HepG2 (cell line): ENCODE measurements around the gene TCERG1L. TPM values are rescaled to one million over a fixed set of nuclear protein-coding genes. Genes with fewer than 3 reads are reported as not detected.

Source experiments
- ATAC-seq: fragments of 200-7000 bp; cut with Tn5 transposase; 3 replicates; pipeline ENCODE4 v1.9.1; 2020; ENCODE audit warnings: mild to moderate bottlenecking, moderate library complexity
- BruUV-seq: library from RNA; stranded (reverse); fragments of 400-500 nt; replicated peaks from 2 replicates; lab custom pipeline; 2021; lab: Mats Ljungman, UMichigan
- CTCF ChIA-PET: fragments of 300-600 bp; formaldehyde crosslinking; extraction: SDS; loops from one replicate; lab custom pipeline; 2021; ENCODE audit warnings: low total read pairs, inconsistent platforms, low intra/inter-chr PET ratio; lab: Yijun Ruan, JAX
- POLR2A ChIA-PET: fragments of 350-600 bp; sonication (Branson Sonifier 250); formaldehyde crosslinking; loops from one replicate; lab custom pipeline; 2020; ENCODE audit warnings: antibody characterized with exemption, inconsistent platforms; lab: Yijun Ruan, JAX
- DNase-seq: peaks from one replicate; pipeline ENCODE4 v3.0.0-alpha.2; 2015; ENCODE audit warnings: low spot score
- FAIRE-seq: peaks from 3 replicates; lab custom pipeline; 2011; peaks lifted over from hg19 to GRCh38; lab: Jason Lieb, UNC
- H2AFZ ChIP-seq: one replicate; pipeline ENCODE4 v1.6.1; 2011; ENCODE audit warnings: low read length, inconsistent platforms
- H3K27ac ChIP-seq: fragments of 300-600 bp; 3 replicates; pipeline ENCODE4 v1.8.0; 2011; ENCODE audit warnings: mixed run types, mild to moderate bottlenecking, mixed read lengths, low read length, inconsistent platforms; ENCODE audit not compliant: insufficient read depth; ENCODE audit errors: extremely low read length
- H3K27me3 ChIP-seq, 2 experiments: fragments of 200-600 bp in 1 of 2; 2 replicates in 1 of 2; 3 replicates in 1 of 2; pipeline versions ENCODE4 v1.6.0 to v1.8.0; 2011; ENCODE audit warnings: low read length in 2 of 2, mild to moderate bottlenecking in 2 of 2, moderate library complexity in 2 of 2, inconsistent platforms in 1 of 2; ENCODE audit not compliant: insufficient read depth in 2 of 2, control insufficient read depth in 1 of 2
- H3K36me3 ChIP-seq, 2 experiments: fragments of 200-600 bp in 1 of 2; replicated peaks in 1 of 2; 2 replicates in 1 of 2; 3 replicates in 1 of 2; pipeline versions ENCODE4 v1.5.1 to v1.8.0; 2011; ENCODE audit warnings: low read length in 2 of 2, inconsistent platforms in 1 of 2; ENCODE audit not compliant: insufficient read depth in 2 of 2, control insufficient read depth in 1 of 2
- H3K4me1 ChIP-seq: 2 replicates; pipeline ENCODE4 v1.5.1; 2012; ENCODE audit warnings: low read length, inconsistent platforms; ENCODE audit not compliant: insufficient read depth
- H3K4me2 ChIP-seq: 2 replicates; pipeline ENCODE4 v1.6.0; 2011; ENCODE audit warnings: low read depth, low read length, inconsistent platforms
- H3K4me3 ChIP-seq, 3 experiments: fragments of 200-600 bp in 1 of 3; sonication (generic), shearing (Covaris generic) in 1 of 3; replicated peaks in 1 of 3; 2 replicates each; pipeline ENCODE4 v1.5.1; 2011 to 2016; ENCODE audit warnings: low read length in 3 of 3, inconsistent platforms in 2 of 3, low read depth in 2 of 3, mild to moderate bottlenecking in 2 of 3, control low read depth in 1 of 3, mixed read lengths in 1 of 3; ENCODE audit not compliant: insufficient read depth in 1 of 3
- H3K79me2 ChIP-seq: one replicate; pipeline ENCODE4 v1.6.1; 2011; ENCODE audit warnings: low read length, inconsistent platforms; ENCODE audit not compliant: insufficient read depth
- H3K9ac ChIP-seq: 2 replicates; pipeline ENCODE4 v1.6.0; 2011; ENCODE audit warnings: mild to moderate bottlenecking, low read depth, low read length, inconsistent platforms; ENCODE audit not compliant: insufficient read depth
- H3K9me3 ChIP-seq: 2 replicates; pipeline ENCODE4 v1.5.1; 2012; ENCODE audit warnings: mild to moderate bottlenecking, low read length
- H4K20me1 ChIP-seq: 2 replicates; pipeline ENCODE4 v1.6.0; 2011; ENCODE audit warnings: inconsistent platforms, mild to moderate bottlenecking, low read length, moderate library complexity; ENCODE audit not compliant: insufficient read depth
- E2F2 ChIP-seq: sonication (generic); formaldehyde crosslinking; IDR thresholded peaks from 2 replicates; pipeline ENCODE4 v1.4.0; 2020; ENCODE audit warnings: missing genetic modification reagents, borderline replicate concordance
- HHEX ChIP-seq: IDR thresholded peaks from 2 replicates; pipeline ENCODE4 v1.6.1; 2016; ENCODE audit warnings: control low read depth
- KAT2B ChIP-seq: fragments of 150-350 bp; IDR thresholded peaks from 2 replicates; pipeline ENCODE4 v1.6.1; 2014; ENCODE audit warnings: low read depth, low read length, borderline replicate concordance
- NONO ChIP-seq, 2 experiments: fragments of 450-650 bp in 1 of 2; sonication (generic) in 1 of 2; formaldehyde crosslinking in 1 of 2; IDR thresholded peaks in 1 of 2; conservative IDR thresholded peaks in 1 of 2; 2 replicates each; pipeline versions ENCODE4 v1.6.1 to v1.8.0; 2017 to 2022; ENCODE audit warnings: mild to moderate bottlenecking in 1 of 2, missing genetic modification reagents in 1 of 2, moderate library complexity in 1 of 2
- NR2F2 ChIP-seq: IDR thresholded peaks from 2 replicates; pipeline ENCODE4 v1.6.1; 2012; ENCODE audit warnings: low read depth, inconsistent platforms, borderline replicate concordance
- RBM22 ChIP-seq: fragments of 200-400 bp; formaldehyde crosslinking; optimal IDR thresholded peaks from 2 replicates; pipeline ENCODE3; 2017; ENCODE audit warnings: mild to moderate bottlenecking, low read length, moderate library complexity
- RBM39 ChIP-seq: fragments of 200-400 bp; formaldehyde crosslinking; IDR thresholded peaks from one replicate; pipeline ENCODE4 v1.6.1; 2018; ENCODE audit warnings: antibody characterized with exemption, mild to moderate bottlenecking, low read depth, low read length; ENCODE audit not compliant: poor library complexity, severe bottlenecking
- ZNF281 ChIP-seq: sonication (generic); formaldehyde crosslinking; IDR thresholded peaks from 2 replicates; pipeline ENCODE4 v1.4.0; 2020; ENCODE audit warnings: missing genetic modification reagents, borderline replicate concordance
- ZNF431 ChIP-seq: sonication (generic); formaldehyde crosslinking; IDR thresholded peaks from 2 replicates; pipeline ENCODE4 v1.9.0; 2022; ENCODE audit warnings: missing genetic modification reagents, low read depth, mild to moderate bottlenecking, borderline replicate concordance
- ZNF7 ChIP-seq: IDR thresholded peaks from 2 replicates; pipeline ENCODE4 v1.6.1; 2016; ENCODE audit warnings: missing biosample characterization, missing genetic modification reagents
- WGBS: methylation state at CpG from one replicate; pipeline ENCODE4 v1.1.6; 2017; ENCODE audit warnings: low lambda C conversion rate; 5-methylcytosine and 5-hydroxymethylcytosine counted together
- in situ Hi-C: cut with HindIII; loops from 2 replicates; pipeline ENCODE4 v1.10.0; 2017; ENCODE audit warnings: low pct_unique_long_range_greater_than_20kb; ENCODE audit not compliant: extremely low pct_ligation_motif_present
- intact Hi-C: fragments of 100-400 bp; cut with micrococcal nuclease; formaldehyde crosslinking; loops from one replicate; pipeline ENCODE4 v1.10.0; 2022; ENCODE audit not compliant: unreplicated experiment
- polyA plus RNA-seq, 8 experiments: library from polyadenylated mRNA; depleted of rRNA in 3 of 8; stranded (reverse) in 7 of 8; unstranded in 1 of 8; fragments of >200 nt; fragmentation: Illumina TruSeq in 4 of 8; extraction: Trizol in 4 of 8; gene quantifications; 2 replicates each; pipeline versions ENCODE4 v1.2.1 to v1.2.3, GENCODE V29; 2011 to 2016; ENCODE audit warnings: low read depth in 4 of 8, missing spikeins in 1 of 8, mixed read lengths in 1 of 8; ENCODE audit not compliant: insufficient read depth in 1 of 8
- total RNA-seq, 5 experiments: library from RNA; depleted of rRNA; stranded (reverse); fragments of >200 nt; fragmentation: Illumina TruSeq; extraction: Trizol; gene quantifications; 2 replicates each; pipeline ENCODE4 v1.2.3, GENCODE V29; 2016; ENCODE audit warnings: low read depth in 1 of 5

Gene TCERG1L
- total and polyA plus RNA-seq, 2 of the 13 experiments (the other 11 are each of a cell fraction or from before 2014, with no cell fraction given), result not detected

- Histone ChIP-seq H3K27ac (no peak overlapping the region), H3K4me1 (no peaks in the 10 kb centered on the region), H3K27me3 (peaks cover 6 to 48% of the 10 kb centered on the region in 2 experiments; a peak in 4 of 5 replicates), H4K20me1 (no peaks in the 10 kb centered on the region), H2AFZ (no peak overlapping the region), H3K9ac (no peak overlapping the region), H3K79me2 (no peaks in the 10 kb centered on the region), H3K4me2 (no peak overlapping the region), H3K4me3 (no peak overlapping the region), H3K36me3 (no peaks in the 10 kb centered on the region), H3K9me3 (no peaks in the 10 kb centered on the region)
- DNase-seq (no peak), ATAC-seq (no peak), FAIRE-seq (no peak)
- BruUV-seq, result no TSS peak
- intact Hi-C loops, result no loop called here
- in situ Hi-C loops, result no loop called here
- TF ChIP-seq ZNF7 (CRISPR knock-in tag) (no peak), KAT2B (no peak), NR2F2 (no peak), RBM39 (no peak), HHEX (CRISPR knock-in tag) (no peak), ZNF281 (CRISPR knock-in tag) (no peak), E2F2 (no peak), ZNF431 (no peak), NONO (IDR thresholded peaks at IDR 0.05) (no peak), NONO (CRISPR knock-in tag; conservative IDR thresholded peaks at IDR 0.05) (no peak), RBM22 (no peak)
- WGBS, result 17% methylated on average over 6 of the region's 8 CpGs
- CTCF ChIA-PET, result no interaction called here
- POLR2A ChIA-PET, result no interaction called here
Measured at GRCh38 chr10:131318814-131319213, 7.3 kb upstream of the TCERG1L start.
